H1 (cell line): ENCODE measurements around the gene FMN2. TPM values are rescaled to one million over a fixed set of nuclear protein-coding genes. Genes with fewer than 3 reads are reported as not detected.

Experiments
- CTBP2 ChIP-seq: IDR thresholded peaks from 2 replicates; pipeline ENCODE4 v1.7.0; 2011; ENCODE audit warnings: borderline replicate concordance, mild to moderate bottlenecking, moderate library complexity, mixed read lengths, low read length; ENCODE audit not compliant: insufficient read depth, insufficient read length
- KDM1A ChIP-seq: fragments of 200-600, 300-600 bp; sonication (generic); IDR thresholded peaks from 2 replicates; pipeline ENCODE4 v1.7.1; 2016; ENCODE audit warnings: mild to moderate bottlenecking, low read length, borderline replicate concordance
- NRF1 ChIP-seq: IDR thresholded peaks from 2 replicates; pipeline ENCODE4 v1.6.1; 2011; ENCODE audit warnings: mild to moderate bottlenecking, low read depth, low read length, improper control_type of control experiment
- ZNF274 ChIP-seq: IDR thresholded peaks from 2 replicates; pipeline ENCODE4 v1.7.0; 2012; ENCODE audit warnings: low read length, borderline replicate concordance; ENCODE audit errors: extremely low read depth
- polyA plus RNA-seq, 7 experiments: library from polyadenylated mRNA; depleted of rRNA in 3 of 7; stranded (reverse) in 5 of 7; unstranded in 2 of 7; fragments of >200 nt in 5 of 7; fragments of 200-250 nt in 2 of 7; gene quantifications; 1 replicate in 5 of 7; 2 replicates in 1 of 7; 4 replicates in 1 of 7; pipeline versions ENCODE4 v1.2.1 to v1.2.3, GENCODE V29; 2011 to 2013; ENCODE audit warnings: missing spikeins in 2 of 7, mixed read lengths in 2 of 7
- total RNA-seq: library from RNA; stranded (reverse); fragmentation: NEBNext Ultra II Directional; extraction: Animal tissue kit (Norgen Biotek cat#: 25700); gene quantifications from 2 replicates; pipeline ENCODE4 v1.2.1, GENCODE V29; 2021

The FMN2 gene
- total and polyA plus RNA-seq, 2 of the 8 experiments (the other 6 are each of a cell fraction or from before 2014, with no cell fraction given), result 0.83 to 2.0 TPM

DNA sequence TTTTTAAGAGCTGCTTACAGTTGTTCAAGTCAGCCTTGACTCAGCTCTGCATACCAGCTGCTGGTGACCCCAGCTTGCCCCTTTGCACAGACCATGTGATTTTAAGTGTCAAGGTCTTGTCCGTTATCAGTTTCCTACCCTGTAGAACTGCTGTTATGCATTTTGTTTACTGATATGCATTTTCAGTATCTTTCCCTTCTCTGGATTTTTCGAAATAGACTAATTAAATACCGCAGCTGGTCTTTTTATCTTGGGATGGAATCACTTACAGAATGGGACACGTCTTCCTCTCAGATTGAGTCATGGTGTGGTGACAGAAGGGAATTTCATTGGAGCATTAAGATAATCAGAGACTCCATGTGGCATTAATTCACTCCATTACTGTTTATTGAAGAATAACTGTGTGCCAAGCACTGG, 145.6 kb downstream of the FMN2 start (continued):
- TF ChIP-seq CTBP2 (no peak), KDM1A (no peak), NRF1 (no peak), ZNF274 (no peak)
